GM18858 (cell line): Measurements from ENCODE around the gene CNTFR.
"Not testable (repeated sequence)": the region's sequence is repeated elsewhere in the genome, so short reads cannot be mapped to it uniquely, and the experiment has no call there.

Source experiments
- ATAC-seq: cut with Tn5 transposase; IDR thresholded peaks from one replicate; pipeline ENCODE4 v1.9.1; 2021; ENCODE audit not compliant: unreplicated experiment

CNTFR gene

GRCh38 chr9:34589636-34590380 is at the start of gene CNTFR:
Gene CNTFR (minus strand): TSS chr9:34589724. CDS start chr9:34568981, 20,743 bp downstream.
- no peak for ATAC-seq

- not testable (repeated sequence) for ATAC-seq
Measured at GRCh38 chr9:34639322-34639721, 49.8 kb upstream of the CNTFR start.

GRCh38 chr9:34638138-34638445 is 48.6 kb upstream of the CNTFR start:
- no peak for ATAC-seq

GRCh38 chr9:34637356-34638137 is 48.0 kb upstream of the CNTFR start, which contains the start of gene SIGMAR1:
Gene SIGMAR1 (minus strand): TSS chr9:34637787. CDS start chr9:34637697, 90 bp downstream.
- ATAC-seq, result peak; percentile 79

- ATAC-seq, result no peak
Measured at GRCh38 chr9:34636791-34637355, 47.3 kb upstream of the CNTFR start.

- ATAC-seq, result no peak
Measured at GRCh38 chr9:34635556-34635955, 46.0 kb upstream of the CNTFR start.

- no peak for ATAC-seq
Measured at GRCh38 chr9:34634551-34635248, 45.2 kb upstream of the CNTFR start.

- ATAC-seq, result no peak
Measured at GRCh38 chr9:34633851-34634550, 44.5 kb upstream of the CNTFR start.

GRCh38 chr9:34633166-34633565 is 43.6 kb upstream of the CNTFR start:
- ATAC-seq, result no peak

- no peak for ATAC-seq
Measured at GRCh38 chr9:34630402-34631154, 41.1 kb upstream of the CNTFR start.

GRCh38 chr9:34629491-34629808 is 39.9 kb upstream of the CNTFR start:
- no peak for ATAC-seq

- ATAC-seq, result no peak
Measured at GRCh38 chr9:34628656-34629490, 39.3 kb upstream of the CNTFR start, which contains the start of gene ARID3C. Gene ARID3C (minus strand): TSS chr9:34629066. CDS start chr9:34628014, 1,052 bp downstream.

GRCh38 chr9:34627716-34628655 is 38.5 kb upstream of the CNTFR start:
- ATAC-seq, result no peak

- no peak for ATAC-seq
Measured at GRCh38 chr9:34625186-34625486, 35.6 kb upstream of the CNTFR start.

- no peak for ATAC-seq
Measured at GRCh38 chr9:34624475-34625185, 35.1 kb upstream of the CNTFR start.

- ATAC-seq, result no peak
Measured at GRCh38 chr9:34623374-34624235, 34.1 kb upstream of the CNTFR start.
